HG02981 (cell line): ENCODE results near the gene FCGBP.
A peak's percentile ranks its signal among the peaks of the same experiment; 100 is the strongest.

Experiments
- ATAC-seq: cut with Tn5 transposase; IDR thresholded peaks from one replicate; pipeline ENCODE4 v1.9.1; 2021; ENCODE audit warnings: mild to moderate bottlenecking, moderate library complexity; ENCODE audit not compliant: unreplicated experiment

The FCGBP gene

DNA sequence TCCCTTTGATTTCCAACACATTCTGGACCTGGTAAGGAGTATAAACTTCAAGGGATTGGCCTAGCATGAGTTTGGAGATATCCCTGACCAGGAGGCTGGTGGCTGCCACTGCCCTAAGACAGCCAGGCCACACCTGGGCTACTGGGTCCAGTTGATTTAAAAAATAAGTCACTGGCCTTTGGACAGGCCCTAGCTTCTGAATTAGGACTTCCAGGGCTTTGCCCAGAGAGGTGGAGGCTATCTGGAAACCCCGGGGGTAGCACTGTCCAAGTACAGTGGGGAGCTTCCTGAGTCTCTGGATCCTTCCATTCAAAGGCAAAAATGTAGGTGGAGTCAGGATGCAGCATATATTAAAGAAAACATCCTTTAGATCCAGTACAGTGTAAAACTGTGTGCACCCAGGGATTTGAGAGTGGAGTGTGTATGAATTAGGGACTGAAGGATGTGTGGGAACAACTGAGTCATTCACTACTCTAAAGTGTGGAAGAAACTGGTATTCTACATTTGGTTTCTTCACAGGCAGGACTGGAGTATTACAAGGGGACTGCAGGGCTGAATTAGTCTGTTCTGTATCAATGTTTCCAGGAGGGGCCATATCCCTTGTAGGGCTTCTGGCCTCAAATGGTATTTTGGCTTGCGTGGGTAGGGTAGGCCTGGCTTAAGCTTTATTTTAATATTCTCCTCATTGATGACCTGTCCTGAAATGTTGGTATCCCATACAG, 14.8 kb upstream of the FCGBP start:
- ATAC-seq: no peak

DNA sequence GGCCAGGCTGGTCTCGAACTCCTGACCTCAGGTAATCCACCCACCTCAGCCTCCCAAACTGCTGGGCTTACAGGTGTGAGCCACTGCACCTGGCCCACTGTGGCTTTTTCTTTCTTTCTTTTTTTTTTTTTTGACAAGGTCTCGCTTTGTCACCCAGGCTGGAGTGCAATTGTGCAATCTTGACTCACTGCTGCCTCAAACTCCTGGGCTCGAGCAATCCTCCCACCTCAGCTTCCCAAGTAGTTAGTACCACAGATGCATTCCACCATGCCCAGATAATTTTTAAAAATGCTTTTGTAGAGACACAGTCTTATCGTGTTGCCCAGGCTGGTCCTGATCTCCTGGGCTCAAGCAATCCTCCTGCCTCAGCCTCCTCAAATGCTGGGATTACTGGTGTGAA, 12.1 kb upstream of the FCGBP start:
- ATAC-seq: no peak

DNA sequence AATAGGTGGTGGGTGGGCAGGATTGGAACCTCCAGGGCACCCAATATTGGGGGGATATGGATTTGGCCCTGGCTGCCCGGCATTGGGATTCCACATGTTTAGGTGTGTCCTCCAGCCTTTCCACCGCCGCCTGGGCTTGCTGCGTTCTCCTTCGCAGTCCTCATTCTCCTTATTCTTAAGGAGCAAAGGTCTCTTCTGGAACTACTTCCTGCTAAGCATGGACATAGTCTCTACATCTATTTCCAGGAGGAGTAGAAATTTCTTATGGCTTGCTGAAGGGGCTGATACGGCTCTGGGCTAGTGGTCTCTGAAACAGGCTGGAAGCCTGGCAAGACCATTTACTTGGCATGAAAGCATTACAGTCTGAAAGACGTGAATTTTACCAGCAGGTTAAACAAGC, 9.2 kb upstream of the FCGBP start:
- no peak for ATAC-seq

DNA sequence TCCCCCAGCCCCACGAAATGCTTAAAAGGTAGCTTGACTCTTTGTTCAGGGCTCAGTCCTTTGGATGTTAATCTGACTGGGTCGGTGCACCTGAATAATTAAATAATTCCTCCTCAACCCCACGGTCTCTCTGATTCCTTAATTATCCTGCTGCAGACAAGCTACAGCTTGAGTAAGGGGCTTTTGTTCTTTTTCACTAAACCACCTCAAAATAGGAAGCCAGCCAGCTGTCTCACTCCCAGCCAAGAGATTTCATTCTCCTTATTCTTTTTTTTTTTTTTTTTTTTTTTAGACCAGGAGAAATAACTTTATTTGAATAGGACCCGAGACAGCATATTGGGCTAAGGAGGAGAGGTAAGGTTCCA, 7.9 kb upstream of the FCGBP start:
- ATAC-seq: no peak

DNA sequence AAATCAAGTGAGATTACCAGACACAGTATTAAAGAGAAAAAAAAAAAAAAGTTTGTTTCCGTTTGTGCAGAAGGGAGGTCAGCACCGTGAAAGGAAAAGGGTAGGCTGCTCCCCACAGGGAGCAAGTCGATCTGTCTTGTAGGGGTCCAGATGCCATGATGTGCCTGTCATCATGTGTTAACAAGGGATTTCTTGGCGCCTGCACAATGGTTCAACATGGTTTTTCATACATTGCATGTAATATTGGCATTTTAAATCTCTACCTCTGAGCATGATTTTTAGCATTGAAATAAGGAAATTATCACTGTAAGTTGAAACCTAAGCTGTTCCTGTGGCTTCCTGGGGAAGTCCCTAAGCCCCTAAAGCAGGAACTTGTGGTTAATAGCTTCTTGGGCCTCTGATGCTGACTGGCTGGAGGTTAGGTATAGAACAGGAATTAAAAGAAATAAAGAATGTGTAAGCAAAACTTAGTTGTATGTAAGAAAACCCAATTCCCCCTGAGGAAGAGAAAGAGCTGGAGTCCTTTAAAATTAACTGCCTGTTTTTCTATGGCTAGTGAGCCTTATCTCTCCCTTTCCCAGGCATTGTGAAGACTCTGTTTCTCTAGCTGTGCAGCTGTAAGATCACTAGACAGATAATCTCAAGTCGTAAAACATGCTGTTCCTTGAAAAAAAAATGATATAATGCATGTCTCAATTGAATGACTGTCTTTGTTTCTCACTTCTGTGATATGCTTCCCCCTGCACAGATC, 7.4 kb upstream of the FCGBP start:
- ATAC-seq: peak; percentile 43

DNA sequence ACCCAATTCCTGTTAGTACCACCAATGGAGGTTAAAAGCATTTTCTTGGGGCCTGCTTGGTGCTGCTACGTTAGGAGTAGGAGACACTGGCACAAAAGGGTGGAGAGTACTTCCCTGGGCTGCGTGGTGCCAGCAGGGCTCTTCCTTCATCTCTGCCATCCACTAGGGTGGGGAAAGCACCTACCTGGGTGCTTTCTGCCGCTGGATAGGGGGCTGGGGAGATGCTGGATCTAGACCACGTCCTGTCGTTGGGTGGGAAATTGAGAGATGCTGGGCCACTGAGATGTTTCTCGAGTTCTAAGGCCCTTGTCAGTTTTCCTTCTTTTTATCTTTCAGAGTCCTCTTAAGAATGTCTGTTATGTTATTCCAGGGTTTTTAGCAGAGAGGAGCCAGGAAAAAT, 6.7 kb upstream of the FCGBP start:
- no peak for ATAC-seq

DNA sequence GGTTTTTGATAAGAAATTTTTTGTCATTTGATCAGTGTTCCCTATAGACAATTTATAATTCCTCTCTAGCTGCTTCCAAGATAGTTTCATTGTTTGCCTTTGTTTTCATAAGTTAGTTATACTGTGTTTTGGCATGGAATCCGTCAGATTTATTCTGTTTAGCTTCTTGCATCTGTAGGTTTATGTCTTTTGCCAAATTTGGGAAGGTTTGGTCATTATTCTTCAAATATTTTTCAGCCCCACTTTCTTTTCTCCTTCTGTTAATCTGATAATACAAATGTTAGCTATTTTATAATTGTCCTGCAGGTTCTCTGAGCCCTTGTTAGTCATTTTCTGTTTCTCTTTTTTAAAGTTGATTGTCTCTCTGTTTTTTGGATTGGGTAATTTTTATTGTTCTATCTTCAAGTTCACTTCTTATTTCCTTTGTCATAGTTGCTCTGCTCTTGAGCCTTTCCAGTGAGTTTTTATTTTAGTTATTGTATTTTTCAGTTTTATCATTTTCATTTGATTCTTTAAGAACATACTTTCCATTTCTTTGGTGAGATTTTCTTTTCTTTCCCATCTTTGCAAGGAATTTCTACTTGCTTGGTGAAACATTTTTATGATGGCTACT, 5.9 kb upstream of the FCGBP start:
- ATAC-seq: no peak

DNA sequence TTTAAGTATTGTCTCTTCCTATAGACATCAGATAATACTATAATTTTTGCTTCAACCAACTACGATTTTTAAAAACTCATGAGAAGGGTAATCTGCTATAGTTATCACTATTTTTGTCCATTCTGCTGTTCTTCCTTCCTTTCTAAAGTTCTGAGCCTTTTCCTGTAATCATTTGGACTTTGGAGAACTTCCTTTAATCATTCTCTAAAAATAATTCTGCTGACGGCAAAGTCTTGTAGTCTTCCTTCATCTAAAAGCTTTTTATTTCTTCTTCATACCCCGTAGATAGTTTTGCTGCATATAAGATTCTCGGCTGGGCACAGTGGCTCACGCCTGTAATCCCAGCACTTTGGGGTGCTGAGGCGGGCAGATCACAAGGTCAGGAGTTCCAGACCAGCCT, 5.1 kb upstream of the FCGBP start:
- no peak for ATAC-seq

DNA sequence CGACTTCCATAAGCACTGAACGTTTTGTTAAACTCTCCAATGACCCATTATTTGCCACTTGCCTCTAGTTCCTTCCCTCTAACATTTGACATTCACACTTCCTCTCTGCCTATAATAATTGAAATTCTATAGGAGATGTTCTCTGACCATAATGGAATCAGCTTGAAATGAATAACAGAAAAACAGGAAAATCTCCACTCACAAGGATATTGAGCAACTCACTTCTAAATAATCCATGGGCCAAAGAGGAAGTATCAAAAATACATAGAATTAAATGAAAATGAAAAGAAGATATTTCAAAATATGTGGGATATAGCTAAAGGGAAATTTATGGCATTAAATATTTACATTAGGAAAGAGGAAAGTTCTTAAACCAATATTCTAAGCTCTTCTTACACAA, 3.4 kb upstream of the FCGBP start:
- ATAC-seq: no peak

DNA sequence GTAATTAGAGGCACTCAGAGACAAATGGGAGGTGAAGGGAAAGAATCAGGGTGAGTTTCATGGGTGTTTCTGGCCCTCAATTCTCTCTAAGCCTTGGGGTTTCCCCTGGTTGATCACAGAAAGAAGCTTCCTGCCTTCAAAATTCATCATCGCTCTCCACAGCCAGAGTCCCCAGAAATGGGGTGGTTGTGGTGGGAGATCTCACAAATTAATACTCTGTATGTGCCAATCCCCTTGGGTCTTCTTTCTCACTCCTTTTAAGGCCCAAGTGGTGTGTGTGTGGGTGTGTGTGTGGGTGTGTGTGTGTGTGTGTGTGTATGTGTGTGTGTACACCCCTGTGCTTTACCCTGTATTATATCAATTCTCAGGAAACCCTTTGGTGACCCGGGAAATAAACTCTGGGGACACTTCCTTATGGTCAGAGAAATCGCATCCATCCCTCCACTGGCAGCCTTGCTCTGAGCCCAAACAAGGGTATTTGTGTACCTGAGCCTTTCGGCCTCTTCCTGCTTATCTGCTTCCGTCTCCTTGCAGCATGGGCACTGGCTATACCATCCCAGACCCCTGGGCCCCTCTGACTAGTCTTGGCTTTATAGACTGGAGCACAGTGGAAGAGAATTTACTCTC, 2.8 kb upstream of the FCGBP start:
- no peak for ATAC-seq

DNA sequence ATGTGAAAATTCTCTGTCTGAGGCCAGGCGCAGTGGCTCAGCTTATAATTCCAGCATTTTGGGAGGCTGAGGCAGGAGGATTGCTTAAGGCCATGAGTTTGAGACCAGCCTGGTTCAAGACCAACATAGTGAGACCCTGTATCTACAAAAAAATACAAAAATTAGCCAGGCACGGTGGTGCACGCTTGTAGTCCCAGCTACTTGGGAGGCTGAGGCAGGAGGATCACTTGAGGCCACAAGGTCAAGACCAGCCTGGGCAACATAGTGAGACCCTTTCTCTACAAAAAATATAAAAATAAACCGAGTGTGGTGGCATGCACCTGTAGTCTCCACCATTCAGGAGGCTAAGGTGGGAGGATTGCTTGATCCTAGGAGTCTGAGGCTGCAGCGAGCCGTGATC, 2.2 kb upstream of the FCGBP start:
- ATAC-seq: no peak

DNA sequence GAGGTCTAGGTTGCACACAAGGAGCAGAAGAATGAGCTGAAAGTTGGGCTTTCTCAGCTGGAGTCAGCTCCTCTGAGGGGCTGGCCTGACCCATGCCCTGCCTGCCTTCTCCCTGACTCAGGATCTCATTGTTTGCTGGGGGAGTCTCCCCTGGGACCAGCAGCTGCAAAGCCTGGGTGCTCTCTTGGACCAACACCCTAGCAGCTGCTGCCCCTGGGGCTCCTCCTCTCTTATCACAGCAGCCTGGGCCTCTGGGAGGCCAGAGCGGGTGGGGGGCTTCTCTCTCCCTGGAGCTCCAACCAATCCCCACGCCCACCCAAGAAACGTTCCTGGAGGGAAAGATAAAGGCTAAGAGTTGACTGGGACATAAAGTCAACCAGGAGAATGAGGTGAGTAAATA, 1.6 kb upstream of the FCGBP start:
- ATAC-seq: no peak

DNA sequence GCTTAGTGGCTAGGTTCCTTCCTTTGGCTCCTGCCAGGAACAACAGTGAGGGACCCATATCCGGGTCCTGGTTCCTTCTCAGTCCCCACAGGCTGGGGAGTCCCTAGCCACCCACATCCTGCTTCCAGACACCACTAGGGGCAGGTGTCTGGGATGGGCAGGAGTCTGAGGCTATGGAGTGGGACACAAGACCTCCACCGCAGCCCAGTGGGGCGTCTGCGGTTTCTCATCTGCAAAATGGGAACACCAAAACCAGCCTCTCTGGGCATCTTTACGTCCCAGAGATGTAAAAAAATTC, 879 bp upstream of the FCGBP start:
- ATAC-seq: no peak

DNA sequence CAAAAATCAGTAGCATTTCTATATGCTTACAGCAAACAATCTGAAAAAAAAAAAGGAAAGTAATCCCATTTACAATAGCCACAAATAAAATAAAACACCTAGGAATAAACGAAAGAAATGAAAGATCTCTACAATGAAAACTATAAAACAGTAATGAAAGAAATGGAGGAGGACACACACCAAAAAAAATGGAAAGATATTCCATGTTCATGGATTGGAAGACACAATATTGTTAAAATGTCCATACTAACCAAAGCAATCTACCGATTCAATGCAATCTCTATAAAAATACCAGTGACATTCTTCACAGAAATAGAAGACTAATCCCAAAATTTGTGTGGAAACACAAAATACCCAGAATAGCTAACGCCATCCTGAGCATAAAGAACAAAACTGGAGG, 4.7 kb downstream of the FCGBP start:
- ATAC-seq: no peak

DNA sequence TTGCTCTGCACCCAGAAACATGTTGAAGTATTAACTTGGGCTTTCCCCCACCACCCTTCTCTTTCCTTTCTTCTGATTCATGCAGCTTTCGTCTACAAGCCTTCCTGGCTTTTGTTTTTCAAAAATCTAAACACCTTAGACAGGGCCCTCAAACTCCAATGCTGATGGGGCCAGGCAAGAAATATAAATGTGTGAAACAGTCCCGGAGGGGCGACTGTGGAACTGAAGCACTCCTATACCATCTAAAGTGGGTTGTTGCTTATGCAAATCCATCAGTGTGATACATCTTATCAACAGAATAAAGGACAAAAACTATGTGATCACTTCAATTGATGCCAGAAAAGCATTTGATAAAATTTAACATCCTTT, 6.1 kb downstream of the FCGBP start:
- no peak for ATAC-seq

DNA sequence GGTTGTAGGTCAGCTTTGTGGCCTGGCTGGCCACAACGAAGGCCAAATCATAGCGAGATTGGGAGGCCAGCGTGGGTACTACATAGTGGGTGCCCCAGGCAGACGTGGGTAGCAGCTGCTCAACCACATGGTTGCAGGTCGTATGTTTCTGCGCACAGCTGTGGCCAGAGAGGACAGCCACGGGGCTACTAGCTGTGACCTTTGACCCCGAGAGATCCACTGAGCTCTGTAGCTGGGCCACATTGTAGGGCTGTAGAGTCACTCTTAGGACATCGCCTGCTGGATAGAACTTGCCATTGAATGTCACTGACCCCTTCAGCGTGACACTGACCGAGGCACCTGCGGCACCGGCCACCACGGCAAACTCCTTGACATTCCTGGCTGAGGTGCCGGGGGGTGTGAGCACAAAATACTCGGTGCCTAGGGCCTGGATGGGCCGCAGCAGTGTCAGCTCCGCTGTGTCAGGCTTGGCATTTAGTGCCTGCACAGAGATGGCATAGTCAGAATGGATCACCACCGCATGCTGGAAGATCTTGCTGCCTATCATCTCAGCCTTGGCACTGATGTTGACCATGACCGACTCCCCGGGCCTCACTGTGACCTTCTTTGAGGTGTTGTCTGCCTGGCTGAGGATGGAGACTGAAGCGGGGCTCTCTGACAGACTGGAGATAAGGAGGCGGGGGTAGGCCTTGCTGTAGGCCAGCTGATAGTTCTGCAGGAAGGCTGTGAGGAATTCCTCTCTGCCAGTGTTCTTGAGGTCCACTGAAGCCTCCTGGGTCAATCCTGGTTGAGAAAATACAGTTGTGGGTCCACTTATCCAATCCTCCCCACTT, 6.7 kb downstream of the FCGBP start:
- no peak for ATAC-seq

DNA sequence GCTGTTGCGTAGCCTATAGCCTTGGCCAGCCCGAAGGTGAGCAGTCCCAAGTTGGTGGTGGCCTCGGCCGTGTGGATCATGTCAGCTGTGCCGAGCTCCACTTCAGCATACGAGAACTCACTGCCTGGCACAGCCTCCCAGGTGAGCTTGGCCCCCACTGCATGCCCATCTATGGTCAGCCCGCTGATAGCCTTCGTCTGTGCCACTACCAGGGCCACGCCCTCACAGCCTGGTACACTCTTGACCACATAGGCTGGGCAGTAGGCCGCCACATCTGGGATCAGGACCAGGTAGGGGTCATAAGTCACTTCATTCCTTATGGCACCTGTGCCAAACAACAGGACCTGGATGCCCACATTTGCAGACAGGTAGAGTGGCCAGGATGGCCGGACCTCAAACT, 7.4 kb downstream of the FCGBP start:
- ATAC-seq: no peak

DNA sequence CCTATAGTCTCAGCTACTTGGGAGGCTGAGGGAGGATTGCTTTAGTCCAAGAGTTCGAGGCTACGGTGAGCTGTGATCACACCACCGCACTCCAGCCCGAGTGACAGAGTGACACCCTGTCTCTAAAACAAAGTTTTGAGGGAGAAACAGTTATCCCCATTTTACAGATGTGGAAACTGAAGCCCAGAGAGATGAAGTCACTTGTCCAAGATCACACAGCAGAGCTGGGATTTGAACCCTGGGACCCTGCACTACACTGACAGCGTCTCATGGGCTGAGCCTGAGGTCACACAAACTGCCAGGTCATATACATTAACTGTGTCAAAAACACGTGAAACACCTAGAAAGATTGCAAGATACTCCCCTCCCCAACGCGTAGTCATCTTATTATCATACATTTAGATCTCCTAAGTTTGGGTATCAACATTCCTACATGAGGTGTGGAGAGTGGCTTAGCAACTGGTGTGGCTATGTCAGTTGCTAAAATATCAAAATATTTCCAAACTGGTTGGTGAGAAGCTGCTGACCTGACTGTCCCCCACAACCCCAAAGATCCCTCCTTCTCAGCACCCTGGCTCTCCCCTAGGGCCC, 8.2 kb downstream of the FCGBP start:
- no peak for ATAC-seq

DNA sequence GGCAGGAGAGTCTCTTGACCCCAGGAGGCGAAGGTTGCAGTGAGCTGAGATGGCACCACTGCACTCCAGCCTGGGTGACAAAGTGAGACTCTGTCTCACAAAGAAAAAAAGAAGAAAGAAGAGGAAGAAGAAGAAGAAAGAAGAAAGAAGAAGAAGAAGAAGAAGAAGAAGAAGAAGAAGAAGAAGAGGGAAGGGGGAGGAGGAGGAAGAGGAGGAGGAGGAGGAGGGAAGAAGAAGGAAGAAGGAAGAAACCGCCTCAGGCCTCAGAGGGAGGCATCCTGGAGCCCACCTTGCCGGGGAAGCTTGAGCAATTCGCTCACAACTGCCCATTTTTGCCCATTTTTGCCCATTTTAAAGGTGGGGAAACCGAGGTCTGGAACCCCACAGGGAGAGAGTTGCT, 9.5 kb downstream of the FCGBP start:
- ATAC-seq: no peak

DNA sequence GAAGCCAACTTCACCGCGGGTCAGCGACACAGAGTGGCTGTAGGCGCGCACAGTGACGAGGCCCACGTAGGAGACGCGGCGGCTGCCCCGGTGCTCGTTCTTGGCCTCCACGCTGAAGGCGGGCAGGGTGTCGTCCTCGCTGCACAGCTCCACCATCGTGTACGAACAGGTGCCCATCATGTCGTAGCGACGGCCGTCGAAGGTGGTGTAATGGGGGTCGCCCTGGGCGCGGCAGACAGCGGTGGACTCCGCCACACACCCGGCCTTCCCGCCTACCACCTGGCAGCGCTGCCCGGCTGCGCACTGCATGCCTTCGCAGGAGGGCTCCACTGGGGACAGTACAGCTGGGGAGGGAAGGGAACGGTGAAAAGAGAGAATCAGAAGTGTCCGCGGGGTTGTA, 10.0 kb downstream of the FCGBP start:
- no peak for ATAC-seq

DNA sequence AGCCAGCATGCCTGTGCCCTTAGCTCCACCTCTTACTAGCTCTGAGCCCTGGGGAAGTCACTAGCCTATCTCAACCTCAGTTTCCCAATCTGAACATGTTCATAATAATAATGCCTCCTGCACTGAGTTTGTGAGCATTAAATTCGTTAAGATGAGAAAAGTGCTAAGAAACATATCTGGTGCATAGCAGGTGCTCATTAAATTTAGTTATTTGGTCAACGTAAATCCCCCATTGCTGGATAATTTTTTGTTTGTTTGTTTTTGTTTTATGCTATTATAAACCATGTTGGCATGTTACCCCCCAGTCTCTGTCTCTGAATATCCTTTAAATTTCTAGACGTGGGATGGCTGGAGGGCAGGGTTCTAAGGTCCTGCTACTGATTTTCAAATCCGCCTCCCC, 10.6 kb downstream of the FCGBP start:
- no peak for ATAC-seq
